OCI-LY3 (cell line): Measurements from ENCODE around the gene PRDM16.

Source experiments
- H2AFZ ChIP-seq: fragments of 200-600, 300-600 bp; shearing (Covaris generic); 2 replicates; pipeline ENCODE4 v1.6.0; 2014; ENCODE audit warnings: antibody characterized with exemption, low read depth, low read length
- H3K27ac ChIP-seq: fragments of 200-600, 300-600 bp; sonication (generic); 2 replicates; pipeline ENCODE4 v1.5.1; 2014; ENCODE audit warnings: mild to moderate bottlenecking, low read length, moderate library complexity, mixed read lengths
- H3K27me3 ChIP-seq: fragments of 200-600, 300-600 bp; sonication (generic); 2 replicates; pipeline ENCODE4 v1.6.1; 2014; ENCODE audit warnings: low read depth, low read length, mixed read lengths
- H3K36me3 ChIP-seq: fragments of 200-600, 300-600 bp; sonication (generic); replicated peaks from 2 replicates; pipeline ENCODE3; 2014; ENCODE audit warnings: low read depth, low read length, mixed read lengths
- H3K4me1 ChIP-seq: fragments of 300-600, 200-600 bp; sonication (generic); 2 replicates; pipeline ENCODE4 v1.6.1; 2014; ENCODE audit warnings: low read length, mixed read lengths
- H3K4me2 ChIP-seq: fragments of 200-600, 300-600 bp; sonication (generic); 2 replicates; pipeline ENCODE4 v1.6.1; 2014; ENCODE audit warnings: low read length, mixed read lengths
- H3K4me3 ChIP-seq: fragments of 300-600, 200-600 bp; sonication (generic); 2 replicates; pipeline ENCODE4 v1.5.1; 2014; ENCODE audit warnings: antibody characterized with exemption, mild to moderate bottlenecking, low read length, moderate library complexity
- H3K79me2 ChIP-seq: fragments of 300-600, 200-600 bp; shearing (Covaris generic); 2 replicates; pipeline ENCODE4 v1.6.1; 2014; ENCODE audit warnings: mild to moderate bottlenecking, low read length, mixed read lengths
- H3K9ac ChIP-seq: fragments of 300-600, 200-600 bp; shearing (Covaris generic); 2 replicates; pipeline ENCODE4 v1.6.0; 2014; ENCODE audit warnings: mild to moderate bottlenecking, low read length, moderate library complexity
- H3K9me3 ChIP-seq: fragments of 200-600, 300-600 bp; shearing (Covaris generic); 2 replicates; pipeline ENCODE4 v1.6.1; 2014; ENCODE audit warnings: low read length, mixed read lengths; ENCODE audit not compliant: insufficient read depth
- H4K20me1 ChIP-seq: fragments of 200-600, 300-600 bp; sonication (generic); 2 replicates; pipeline ENCODE4 v1.6.1; 2016; ENCODE audit warnings: low read length, mixed read lengths; ENCODE audit not compliant: insufficient read depth
- CTCF ChIP-seq: fragments of 200-600, 300-600 bp; sonication (generic); IDR thresholded peaks from 2 replicates; pipeline ENCODE4 v1.5.1; 2014; ENCODE audit warnings: antibody characterized with exemption, low read length, low read depth
- EZH2phosphoT487 ChIP-seq: fragments of 200-600 bp; shearing (Covaris generic); IDR thresholded peaks from 2 replicates; pipeline ENCODE4 v1.6.1; 2018; ENCODE audit warnings: antibody characterized with exemption, mixed run types, low read depth

Gene PRDM16

GRCh38 chr1:3219005-3219790, 150.2 kb downstream of the PRDM16 start:
- H3K9me3 ChIP-seq = no peaks in the 10 kb centered on the region
- H3K27ac ChIP-seq = no peak overlapping the region
- no peaks in the 10 kb centered on the region for H3K27me3 ChIP-seq
- no peaks in the 10 kb centered on the region for H3K4me1 ChIP-seq
- no peaks in the 10 kb centered on the region for H3K79me2 ChIP-seq
- TF ChIP-seq CTCF (no peak), EZH2phosphoT487 (no peak)
- no peak overlapping the region for H3K9ac ChIP-seq
- no peaks in the 10 kb centered on the region for H3K36me3 ChIP-seq
- no peak overlapping the region for H3K4me3 ChIP-seq
- H2AFZ ChIP-seq = no peak overlapping the region
- H4K20me1 ChIP-seq = no peaks in the 10 kb centered on the region
- H3K4me2 ChIP-seq = no peak overlapping the region

DNA sequence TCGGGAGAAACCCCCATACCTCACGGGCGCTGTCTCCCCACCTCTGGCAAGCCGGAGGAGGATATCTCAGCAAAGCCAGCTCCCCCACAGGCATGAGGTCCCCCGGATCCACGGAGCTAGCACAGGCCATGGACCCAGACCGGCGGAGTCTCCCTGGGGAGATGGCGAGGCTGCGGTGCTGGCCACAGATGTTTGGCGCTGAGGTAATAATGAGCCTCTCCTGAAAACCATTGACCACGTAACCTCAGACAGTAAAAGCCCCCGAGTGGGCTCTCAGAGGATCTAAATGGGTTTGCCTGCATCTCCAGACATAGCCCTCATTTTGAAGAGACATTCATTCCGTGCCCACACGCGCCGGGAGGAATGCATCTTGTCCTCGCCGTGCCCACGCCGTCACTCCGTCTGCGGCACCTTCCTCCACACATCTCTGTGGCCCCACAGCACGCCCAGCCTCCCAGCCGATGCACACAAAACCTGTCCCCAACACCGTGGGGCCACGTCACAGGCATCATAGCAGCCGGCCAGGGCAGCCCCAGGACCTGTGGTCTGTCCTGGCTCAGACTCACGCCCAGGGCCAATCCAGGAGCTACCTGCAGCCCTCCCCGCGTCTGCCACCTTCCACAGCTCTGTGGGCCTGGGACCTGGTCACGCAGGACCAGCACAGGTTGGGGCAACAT, 150.9 kb downstream of the PRDM16 start:
- Histone ChIP-seq H4K20me1 (no peaks in the 10 kb centered on the region), H3K4me3 (no peak overlapping the region), H3K27ac (no peak overlapping the region), H3K9ac (no peak overlapping the region), H3K36me3 (no peaks in the 10 kb centered on the region), H3K9me3 (no peaks in the 10 kb centered on the region), H3K4me2 (no peak overlapping the region), H3K4me1 (no peaks in the 10 kb centered on the region), H3K27me3 (no peaks in the 10 kb centered on the region), H2AFZ (no peak overlapping the region), H3K79me2 (no peaks in the 10 kb centered on the region)
- TF ChIP-seq CTCF (no peak), EZH2phosphoT487 (no peak)

DNA sequence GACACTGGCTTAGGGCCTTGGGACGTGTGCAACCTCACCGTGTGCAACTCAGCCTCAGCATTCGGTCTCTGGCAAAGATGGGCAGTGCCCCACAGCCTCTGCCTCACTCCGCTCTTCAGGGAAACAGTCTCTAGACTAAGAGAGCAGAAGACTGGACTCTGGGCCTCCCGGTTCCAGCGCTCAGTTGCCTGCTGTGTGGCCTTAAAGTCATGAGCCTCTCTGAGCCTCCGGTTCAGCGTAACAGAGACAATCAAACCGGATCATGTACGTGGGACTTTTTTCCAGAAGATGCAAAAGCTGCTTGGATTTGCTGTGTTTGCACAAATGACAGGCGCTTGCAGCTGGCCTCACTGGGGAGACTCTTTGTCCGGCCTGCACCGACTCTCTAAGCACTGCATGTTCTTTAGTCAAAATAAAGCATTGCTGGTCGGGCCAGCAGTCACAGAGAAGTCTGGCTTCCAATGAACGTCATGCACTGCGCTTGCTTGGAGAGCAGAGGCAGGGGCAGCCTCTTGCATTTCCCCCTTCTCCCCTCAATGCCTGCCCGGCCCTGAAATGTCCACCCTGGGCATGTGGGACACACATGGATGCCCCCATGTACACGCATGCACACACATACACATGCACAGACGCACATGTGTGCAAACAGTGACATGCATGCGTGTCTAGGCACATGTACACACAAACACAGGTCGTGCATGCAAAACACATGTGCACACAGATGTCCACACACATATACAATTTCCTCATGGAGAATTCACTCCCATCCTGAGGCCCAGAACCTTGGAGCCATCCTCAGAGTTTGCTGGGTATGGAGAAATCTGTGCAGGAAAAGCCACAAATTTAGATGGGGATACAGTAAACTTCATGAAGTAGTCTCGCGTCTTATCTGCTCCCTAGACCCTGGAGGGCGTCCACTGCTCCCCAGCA, 152.4 kb downstream of the PRDM16 start:
- TF ChIP-seq CTCF (no peak), EZH2phosphoT487 (no peak)
- Histone ChIP-seq H3K4me2 (no peak overlapping the region), H3K27me3 (no peaks in the 10 kb centered on the region), H3K4me3 (no peak overlapping the region), H3K9me3 (no peaks in the 10 kb centered on the region), H3K36me3 (no peaks in the 10 kb centered on the region), H3K79me2 (no peaks in the 10 kb centered on the region), H4K20me1 (no peaks in the 10 kb centered on the region), H3K27ac (no peak overlapping the region), H3K9ac (no peak overlapping the region), H3K4me1 (no peaks in the 10 kb centered on the region), H2AFZ (no peak overlapping the region)
